ENCODE measurements around the gene SCAMP4. TPM values are rescaled to one million over a fixed set of nuclear protein-coding genes. Genes with fewer than 3 reads are reported as not detected.

SCAMP4 gene
- total and polyA plus RNA-seq, 2 of the 13 experiments (the other 11 are each of a cell fraction or from before 2014, with no cell fraction given) = 10.7 to 13.7 TPM

DNA sequence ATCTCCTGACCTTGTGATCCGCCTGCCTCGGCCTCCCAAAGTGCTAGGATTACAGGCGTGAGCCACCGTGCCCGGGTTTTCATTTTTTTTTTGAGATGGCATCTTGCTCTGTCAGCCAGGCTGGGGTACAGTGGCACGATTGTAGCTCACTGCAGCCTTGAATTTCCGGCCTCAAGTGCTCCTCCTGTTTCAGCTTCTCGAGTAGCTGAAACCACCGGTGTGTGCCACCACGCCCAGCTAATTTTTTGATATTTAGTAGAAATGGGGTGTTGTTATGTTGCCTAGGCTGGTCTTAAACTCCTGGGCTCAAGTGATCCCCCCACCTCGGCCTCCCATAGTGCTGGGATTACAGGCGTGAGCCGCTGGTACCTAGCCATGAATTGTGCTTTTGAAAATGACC is 5.9 kb downstream of the SCAMP4 start:
- in situ Hi-C loops (cut with HindIII; ENCODE audit: extremely low pct_ligation_motif_present, low pct_unique_long_range_greater_than_20kb) = no loop called here
- Histone ChIP-seq H3K9me3 (ENCODE audit: low read length) (no peaks in the 10 kb centered on the region), H4K20me1 (ENCODE audit: insufficient read depth, low read length) (peaks cover 6% of the 10 kb centered on the region; the same call in 1 of the 2 replicates), H3K4me1 (ENCODE audit: insufficient read depth, low read length) (peaks cover 35% of the 10 kb centered on the region), H3K79me2 (ENCODE audit: insufficient read depth, low read length) (peaks cover 51% of the 10 kb centered on the region), H3K4me3 (replicated peaks in 1 of 3; ENCODE audit: insufficient read depth in 1 of 3, low read depth in 2 of 3, low read length in 3 of 3) (no peak overlapping the region), H3K4me2 (ENCODE audit: low read depth, low read length) (no peak overlapping the region), H3K36me3 (replicated peaks in 1 of 2; ENCODE audit: control insufficient read depth in 1 of 2, insufficient read depth in 2 of 2, low read length in 2 of 2) (peaks cover 5 to 17% of the 10 kb centered on the region in 2 experiments; a peak in 3 of 5 replicates), H3K9ac (ENCODE audit: insufficient read depth, low read depth, low read length) (no peak overlapping the region), H3K27me3 (ENCODE audit: control insufficient read depth in 1 of 2, insufficient read depth in 2 of 2, low read length in 2 of 2) (no peaks in the 10 kb centered on the region; a peak in 1 of 5 replicates), H2AFZ (ENCODE audit: low read length) (no peak overlapping the region), H3K27ac (ENCODE audit: extremely low read length, insufficient read depth, low read length) (no peak overlapping the region)
- intact Hi-C loops (cut with micrococcal nuclease; ENCODE audit: unreplicated experiment) = no loop called here
- WGBS (ENCODE audit: low lambda C conversion rate) = 95% methylated on average over 13 of the region's 13 CpGs
- no TSS peak for BruUV-seq (replicated peaks)
- ChIA-PET POLR2A (no interaction called here), CTCF (ENCODE audit: low intra/inter-chr PET ratio, low total read pairs) (no interaction called here)
- FAIRE-seq (no peak), ATAC-seq (no peak), DNase-seq (ENCODE audit: low spot score) (no peak)
- TF ChIP-seq MYNN (CRISPR knock-in tag; IDR thresholded peaks at IDR 0.05; ENCODE audit: low read depth) (no peak), TP53 (CRISPR knock-in tag; conservative IDR thresholded peaks at IDR 0.05) (no peak), KLF16 (CRISPR knock-in tag; IDR thresholded peaks at IDR 0.05) (no peak), TCF7 (IDR thresholded peaks at IDR 0.05; ENCODE audit: low read depth) (no peak), ATRX (CRISPR knock-in tag; IDR thresholded peaks at IDR 0.05; ENCODE audit: borderline replicate concordance) (no peak), ZFAT (CRISPR knock-in tag; conservative IDR thresholded peaks at IDR 0.05) (no peak), SSRP1 (CRISPR knock-in tag; IDR thresholded peaks at IDR 0.05) (no peak)
- TF ChIP-seq, protein P1, sequence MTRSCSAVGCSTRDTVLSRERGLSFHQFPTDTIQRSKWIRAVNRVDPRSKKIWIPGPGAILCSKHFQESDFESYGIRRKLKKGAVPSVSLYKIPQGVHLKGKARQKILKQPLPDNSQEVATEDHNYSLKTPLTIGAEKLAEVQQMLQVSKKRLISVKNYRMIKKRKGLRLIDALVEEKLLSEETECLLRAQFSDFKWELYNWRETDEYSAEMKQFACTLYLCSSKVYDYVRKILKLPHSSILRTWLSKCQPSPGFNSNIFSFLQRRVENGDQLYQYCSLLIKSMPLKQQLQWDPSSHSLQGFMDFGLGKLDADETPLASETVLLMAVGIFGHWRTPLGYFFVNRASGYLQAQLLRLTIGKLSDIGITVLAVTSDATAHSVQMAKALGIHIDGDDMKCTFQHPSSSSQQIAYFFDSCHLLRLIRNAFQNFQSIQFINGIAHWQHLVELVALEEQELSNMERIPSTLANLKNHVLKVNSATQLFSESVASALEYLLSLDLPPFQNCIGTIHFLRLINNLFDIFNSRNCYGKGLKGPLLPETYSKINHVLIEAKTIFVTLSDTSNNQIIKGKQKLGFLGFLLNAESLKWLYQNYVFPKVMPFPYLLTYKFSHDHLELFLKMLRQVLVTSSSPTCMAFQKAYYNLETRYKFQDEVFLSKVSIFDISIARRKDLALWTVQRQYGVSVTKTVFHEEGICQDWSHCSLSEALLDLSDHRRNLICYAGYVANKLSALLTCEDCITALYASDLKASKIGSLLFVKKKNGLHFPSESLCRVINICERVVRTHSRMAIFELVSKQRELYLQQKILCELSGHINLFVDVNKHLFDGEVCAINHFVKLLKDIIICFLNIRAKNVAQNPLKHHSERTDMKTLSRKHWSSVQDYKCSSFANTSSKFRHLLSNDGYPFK (CRISPR knock-in tag; IDR thresholded peaks at IDR 0.05; ENCODE audit: borderline replicate concordance) = no peak
- TF ChIP-seq, protein P2, sequence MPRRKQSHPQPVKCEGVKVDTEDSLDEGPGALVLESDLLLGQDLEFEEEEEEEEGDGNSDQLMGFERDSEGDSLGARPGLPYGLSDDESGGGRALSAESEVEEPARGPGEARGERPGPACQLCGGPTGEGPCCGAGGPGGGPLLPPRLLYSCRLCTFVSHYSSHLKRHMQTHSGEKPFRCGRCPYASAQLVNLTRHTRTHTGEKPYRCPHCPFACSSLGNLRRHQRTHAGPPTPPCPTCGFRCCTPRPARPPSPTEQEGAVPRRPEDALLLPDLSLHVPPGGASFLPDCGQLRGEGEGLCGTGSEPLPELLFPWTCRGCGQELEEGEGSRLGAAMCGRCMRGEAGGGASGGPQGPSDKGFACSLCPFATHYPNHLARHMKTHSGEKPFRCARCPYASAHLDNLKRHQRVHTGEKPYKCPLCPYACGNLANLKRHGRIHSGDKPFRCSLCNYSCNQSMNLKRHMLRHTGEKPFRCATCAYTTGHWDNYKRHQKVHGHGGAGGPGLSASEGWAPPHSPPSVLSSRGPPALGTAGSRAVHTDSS (CRISPR knock-in tag; conservative IDR thresholded peaks at IDR 0.05) = no peak
- TF ChIP-seq, protein P3, sequence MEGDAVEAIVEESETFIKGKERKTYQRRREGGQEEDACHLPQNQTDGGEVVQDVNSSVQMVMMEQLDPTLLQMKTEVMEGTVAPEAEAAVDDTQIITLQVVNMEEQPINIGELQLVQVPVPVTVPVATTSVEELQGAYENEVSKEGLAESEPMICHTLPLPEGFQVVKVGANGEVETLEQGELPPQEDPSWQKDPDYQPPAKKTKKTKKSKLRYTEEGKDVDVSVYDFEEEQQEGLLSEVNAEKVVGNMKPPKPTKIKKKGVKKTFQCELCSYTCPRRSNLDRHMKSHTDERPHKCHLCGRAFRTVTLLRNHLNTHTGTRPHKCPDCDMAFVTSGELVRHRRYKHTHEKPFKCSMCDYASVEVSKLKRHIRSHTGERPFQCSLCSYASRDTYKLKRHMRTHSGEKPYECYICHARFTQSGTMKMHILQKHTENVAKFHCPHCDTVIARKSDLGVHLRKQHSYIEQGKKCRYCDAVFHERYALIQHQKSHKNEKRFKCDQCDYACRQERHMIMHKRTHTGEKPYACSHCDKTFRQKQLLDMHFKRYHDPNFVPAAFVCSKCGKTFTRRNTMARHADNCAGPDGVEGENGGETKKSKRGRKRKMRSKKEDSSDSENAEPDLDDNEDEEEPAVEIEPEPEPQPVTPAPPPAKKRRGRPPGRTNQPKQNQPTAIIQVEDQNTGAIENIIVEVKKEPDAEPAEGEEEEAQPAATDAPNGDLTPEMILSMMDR (CRISPR knock-in tag; IDR thresholded peaks at IDR 0.05) = no peak
- TF ChIP-seq, protein P4, sequence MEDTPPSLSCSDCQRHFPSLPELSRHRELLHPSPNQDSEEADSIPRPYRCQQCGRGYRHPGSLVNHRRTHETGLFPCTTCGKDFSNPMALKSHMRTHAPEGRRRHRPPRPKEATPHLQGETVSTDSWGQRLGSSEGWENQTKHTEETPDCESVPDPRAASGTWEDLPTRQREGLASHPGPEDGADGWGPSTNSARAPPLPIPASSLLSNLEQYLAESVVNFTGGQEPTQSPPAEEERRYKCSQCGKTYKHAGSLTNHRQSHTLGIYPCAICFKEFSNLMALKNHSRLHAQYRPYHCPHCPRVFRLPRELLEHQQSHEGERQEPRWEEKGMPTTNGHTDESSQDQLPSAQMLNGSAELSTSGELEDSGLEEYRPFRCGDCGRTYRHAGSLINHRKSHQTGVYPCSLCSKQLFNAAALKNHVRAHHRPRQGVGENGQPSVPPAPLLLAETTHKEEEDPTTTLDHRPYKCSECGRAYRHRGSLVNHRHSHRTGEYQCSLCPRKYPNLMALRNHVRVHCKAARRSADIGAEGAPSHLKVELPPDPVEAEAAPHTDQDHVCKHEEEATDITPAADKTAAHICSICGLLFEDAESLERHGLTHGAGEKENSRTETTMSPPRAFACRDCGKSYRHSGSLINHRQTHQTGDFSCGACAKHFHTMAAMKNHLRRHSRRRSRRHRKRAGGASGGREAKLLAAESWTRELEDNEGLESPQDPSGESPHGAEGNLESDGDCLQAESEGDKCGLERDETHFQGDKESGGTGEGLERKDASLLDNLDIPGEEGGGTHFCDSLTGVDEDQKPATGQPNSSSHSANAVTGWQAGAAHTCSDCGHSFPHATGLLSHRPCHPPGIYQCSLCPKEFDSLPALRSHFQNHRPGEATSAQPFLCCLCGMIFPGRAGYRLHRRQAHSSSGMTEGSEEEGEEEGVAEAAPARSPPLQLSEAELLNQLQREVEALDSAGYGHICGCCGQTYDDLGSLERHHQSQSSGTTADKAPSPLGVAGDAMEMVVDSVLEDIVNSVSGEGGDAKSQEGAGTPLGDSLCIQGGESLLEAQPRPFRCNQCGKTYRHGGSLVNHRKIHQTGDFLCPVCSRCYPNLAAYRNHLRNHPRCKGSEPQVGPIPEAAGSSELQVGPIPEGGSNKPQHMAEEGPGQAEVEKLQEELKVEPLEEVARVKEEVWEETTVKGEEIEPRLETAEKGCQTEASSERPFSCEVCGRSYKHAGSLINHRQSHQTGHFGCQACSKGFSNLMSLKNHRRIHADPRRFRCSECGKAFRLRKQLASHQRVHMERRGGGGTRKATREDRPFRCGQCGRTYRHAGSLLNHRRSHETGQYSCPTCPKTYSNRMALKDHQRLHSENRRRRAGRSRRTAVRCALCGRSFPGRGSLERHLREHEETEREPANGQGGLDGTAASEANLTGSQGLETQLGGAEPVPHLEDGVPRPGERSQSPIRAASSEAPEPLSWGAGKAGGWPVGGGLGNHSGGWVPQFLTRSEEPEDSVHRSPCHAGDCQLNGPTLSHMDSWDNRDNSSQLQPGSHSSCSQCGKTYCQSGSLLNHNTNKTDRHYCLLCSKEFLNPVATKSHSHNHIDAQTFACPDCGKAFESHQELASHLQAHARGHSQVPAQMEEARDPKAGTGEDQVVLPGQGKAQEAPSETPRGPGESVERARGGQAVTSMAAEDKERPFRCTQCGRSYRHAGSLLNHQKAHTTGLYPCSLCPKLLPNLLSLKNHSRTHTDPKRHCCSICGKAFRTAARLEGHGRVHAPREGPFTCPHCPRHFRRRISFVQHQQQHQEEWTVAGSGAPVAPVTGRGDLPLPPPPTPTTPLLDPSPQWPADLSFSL (CRISPR knock-in tag; IDR thresholded peaks at IDR 0.05) = no peak

All from HepG2 (cell line).